ENCODE results near the gene RAPGEF1.
A peak's percentile ranks its signal among the peaks of the same experiment; 100 is the strongest.
"Not testable (repeated sequence)": the region's sequence is repeated elsewhere in the genome, so short reads cannot be mapped to it uniquely, and the experiment has no call there.

Gene RAPGEF1, protein sequence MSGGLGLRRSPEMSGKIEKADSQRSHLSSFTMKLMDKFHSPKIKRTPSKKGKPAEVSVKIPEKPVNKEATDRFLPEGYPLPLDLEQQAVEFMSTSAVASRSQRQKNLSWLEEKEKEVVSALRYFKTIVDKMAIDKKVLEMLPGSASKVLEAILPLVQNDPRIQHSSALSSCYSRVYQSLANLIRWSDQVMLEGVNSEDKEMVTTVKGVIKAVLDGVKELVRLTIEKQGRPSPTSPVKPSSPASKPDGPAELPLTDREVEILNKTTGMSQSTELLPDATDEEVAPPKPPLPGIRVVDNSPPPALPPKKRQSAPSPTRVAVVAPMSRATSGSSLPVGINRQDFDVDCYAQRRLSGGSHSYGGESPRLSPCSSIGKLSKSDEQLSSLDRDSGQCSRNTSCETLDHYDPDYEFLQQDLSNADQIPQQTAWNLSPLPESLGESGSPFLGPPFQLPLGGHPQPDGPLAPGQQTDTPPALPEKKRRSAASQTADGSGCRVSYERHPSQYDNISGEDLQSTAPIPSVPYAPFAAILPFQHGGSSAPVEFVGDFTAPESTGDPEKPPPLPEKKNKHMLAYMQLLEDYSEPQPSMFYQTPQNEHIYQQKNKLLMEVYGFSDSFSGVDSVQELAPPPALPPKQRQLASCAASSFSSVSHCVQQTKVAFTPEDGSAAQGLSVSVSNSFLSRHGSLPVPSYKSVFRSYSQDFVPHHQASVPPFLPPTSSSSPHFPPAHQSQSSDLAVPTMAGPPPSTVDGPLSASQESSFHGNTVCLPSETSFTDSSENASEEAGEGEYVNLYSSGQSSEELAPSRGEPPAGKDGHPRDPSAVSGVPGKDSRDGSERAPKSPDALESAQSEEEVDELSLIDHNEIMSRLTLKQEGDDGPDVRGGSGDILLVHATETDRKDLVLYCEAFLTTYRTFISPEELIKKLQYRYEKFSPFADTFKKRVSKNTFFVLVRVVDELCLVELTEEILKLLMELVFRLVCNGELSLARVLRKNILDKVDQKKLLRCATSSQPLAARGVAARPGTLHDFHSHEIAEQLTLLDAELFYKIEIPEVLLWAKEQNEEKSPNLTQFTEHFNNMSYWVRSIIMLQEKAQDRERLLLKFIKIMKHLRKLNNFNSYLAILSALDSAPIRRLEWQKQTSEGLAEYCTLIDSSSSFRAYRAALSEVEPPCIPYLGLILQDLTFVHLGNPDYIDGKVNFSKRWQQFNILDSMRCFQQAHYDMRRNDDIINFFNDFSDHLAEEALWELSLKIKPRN (N-terminal part only)
- 289 to 310 reads per million in 2 donors for total RNA-seq

DNA sequence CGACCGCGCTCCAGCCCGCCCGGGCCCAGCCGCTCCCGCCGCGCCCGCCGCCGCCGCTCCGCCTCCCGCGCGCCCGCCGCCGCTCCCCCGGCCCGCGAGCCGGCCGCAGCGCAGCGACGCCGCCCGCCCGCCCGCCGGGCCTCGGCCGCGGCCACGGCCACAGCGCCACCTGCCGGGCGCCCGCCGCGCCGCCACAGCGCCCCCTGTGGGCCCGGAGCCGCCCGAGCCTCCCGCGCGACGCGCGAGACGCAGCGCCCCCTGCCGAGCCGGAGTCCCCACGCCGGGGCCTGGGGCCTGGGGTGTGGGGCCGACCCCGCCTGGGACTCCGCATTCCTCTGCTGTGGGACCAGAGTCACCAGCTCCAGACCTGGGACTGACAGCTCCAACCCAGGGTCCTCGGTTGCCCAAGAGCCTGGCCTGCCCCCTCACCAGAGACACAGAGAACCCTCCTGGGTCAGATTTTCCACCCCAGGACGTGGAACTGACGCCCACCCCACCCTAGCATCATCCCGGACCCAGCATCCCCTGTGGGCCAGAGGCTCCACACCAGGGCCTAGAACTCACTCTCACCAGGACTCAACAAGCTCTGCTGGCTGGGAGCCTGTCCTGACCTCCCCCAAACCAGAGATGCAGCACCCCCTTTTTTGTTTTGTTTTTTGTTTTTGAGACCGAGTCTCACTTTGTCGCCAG lies at the start of gene RAPGEF1:
TSS of gene RAPGEF1 (minus strand) at position 118 of the 690 bp plus-strand sequence. CDS start 246 bp downstream, outside the sequence.
- peak; percentile 87 for DNase-seq

DNA sequence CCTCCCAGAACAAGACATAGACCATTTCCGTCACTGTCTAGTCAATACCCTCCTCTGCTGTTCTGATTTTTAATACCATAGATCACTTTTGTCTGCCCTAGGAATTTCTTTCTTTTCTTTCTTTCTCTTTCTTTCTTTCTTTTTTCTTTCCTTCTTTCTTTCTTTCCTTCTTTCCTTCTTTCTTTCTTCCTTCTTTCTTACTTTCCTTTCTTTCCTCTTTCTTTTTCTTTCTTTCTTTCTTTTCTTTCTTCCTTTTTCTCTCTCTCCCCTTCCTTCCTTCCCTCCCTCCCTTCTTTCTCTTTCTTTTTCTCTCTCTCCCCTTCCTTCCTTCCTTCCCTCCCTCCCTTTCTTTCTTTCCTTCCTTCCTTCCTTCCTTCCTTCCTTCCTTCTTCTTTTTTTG lies 49.0 kb upstream of the RAPGEF1 start:
- DNase-seq = no peak

DNA sequence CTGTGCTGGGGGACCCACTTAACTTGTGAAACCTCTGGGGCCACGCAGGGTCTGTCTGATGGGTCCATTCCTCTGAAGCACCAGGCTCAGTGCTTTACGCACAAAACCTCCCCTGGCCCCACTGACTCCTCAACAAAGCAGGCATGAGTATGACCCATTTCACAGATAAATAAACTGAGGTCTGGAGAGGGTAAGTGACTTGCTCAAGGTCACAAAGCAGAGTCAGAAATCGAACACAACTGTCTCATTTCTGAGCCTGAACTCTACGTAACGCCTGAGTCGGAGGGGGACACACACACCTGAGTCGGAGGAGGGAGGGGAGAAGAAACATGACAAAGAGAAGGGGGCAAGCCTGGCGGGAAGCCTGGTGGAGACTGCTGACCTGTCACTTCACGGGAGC lies 48.0 kb upstream of the RAPGEF1 start:
- no peak for DNase-seq

DNA sequence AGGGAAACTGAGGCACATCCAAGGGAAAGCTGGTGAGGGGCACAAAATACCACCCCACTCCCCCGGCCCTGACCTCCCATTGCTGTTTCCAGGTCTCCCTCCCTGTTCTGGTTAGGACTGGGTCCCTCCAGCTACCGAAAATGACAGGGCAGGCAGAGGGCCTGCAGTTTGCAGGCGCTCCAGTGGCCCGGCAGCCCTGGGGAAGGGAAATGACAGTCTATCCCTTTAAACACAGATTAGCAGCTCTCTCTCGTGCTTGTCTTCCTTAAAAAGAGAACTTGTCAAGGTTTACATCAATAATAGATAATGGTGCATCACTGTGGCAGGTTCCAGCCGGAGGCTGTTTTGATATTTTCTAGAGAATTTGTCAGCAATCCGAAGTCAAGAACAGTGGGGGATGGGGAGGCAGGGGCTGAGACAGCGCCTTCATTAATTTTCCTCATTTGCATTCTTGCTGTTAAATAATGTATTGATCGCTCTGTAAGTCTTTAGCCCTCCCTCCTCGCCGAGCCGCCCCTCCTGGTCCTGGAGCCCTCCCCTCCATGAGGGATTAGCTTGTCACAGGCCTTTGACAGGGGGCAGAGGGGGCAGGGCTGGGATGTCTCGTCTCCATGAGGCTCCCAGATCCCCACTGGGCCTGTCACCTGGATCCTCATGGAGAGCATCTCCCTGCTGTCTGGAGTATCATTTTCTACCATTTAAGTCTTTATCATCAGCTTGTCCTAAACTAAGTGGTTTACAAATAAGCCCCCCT lies 45.0 kb upstream of the RAPGEF1 start:
- DNase-seq = no peak

DNA sequence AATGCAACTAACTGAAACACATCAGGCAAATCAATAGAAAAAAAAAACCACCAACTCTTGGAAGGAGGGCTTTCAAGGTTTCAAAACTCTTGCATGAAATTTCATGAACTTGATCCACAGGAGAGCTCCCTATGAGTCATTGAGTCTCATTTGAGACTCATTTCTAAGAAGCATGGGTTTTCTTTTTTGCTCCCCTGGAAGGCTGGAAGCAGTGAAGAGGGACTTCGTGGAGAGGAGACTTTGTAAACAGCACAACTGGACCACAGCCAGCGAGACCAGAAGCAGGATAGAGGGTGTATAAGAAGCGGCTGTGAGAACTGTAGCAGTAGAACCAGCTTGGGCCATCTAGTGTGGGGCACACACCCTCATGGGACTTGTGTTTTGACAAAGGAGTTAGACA lies 41.2 kb upstream of the RAPGEF1 start:
- DNase-seq = no peak

DNA sequence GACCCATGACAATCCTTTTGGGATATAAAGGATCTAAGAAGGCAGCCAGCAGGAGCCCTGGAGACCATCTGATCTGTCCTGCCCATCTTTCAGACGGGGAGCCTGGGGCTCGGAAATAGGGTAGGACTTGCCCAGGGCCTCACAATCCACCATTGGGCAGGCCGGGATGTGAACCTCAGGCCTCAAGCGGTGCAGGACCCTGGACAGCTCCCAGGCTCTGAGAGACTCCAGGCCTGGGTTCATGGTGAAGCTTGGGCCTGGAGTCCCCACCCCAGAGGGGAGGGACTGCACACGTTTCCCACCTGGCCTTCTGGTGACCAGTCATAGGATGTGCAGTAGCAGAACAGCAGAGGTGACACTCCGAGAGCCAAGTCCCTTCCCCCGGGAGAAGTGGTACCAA lies 36.6 kb upstream of the RAPGEF1 start:
- DNase-seq = no peak

DNA sequence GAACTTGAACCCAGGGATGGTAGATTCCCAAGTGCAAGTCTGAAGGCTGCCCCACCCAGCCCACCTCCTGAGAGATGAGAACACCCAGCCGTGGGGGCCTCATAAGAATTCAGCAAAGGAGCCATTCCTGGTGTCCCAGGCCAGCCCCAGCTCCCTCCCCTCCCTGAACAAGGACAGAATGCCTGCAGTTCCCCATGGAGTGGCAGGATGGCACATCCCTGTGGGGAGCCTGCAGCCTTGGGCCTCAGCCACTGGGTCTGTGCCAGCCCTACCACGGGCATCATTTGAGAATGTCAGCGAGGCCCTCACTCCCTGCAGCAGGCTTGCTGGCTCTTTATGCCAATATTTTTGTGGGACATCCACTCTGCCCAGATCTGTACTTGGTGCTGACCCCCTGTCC lies 36.2 kb upstream of the RAPGEF1 start:
- no peak for DNase-seq

DNA sequence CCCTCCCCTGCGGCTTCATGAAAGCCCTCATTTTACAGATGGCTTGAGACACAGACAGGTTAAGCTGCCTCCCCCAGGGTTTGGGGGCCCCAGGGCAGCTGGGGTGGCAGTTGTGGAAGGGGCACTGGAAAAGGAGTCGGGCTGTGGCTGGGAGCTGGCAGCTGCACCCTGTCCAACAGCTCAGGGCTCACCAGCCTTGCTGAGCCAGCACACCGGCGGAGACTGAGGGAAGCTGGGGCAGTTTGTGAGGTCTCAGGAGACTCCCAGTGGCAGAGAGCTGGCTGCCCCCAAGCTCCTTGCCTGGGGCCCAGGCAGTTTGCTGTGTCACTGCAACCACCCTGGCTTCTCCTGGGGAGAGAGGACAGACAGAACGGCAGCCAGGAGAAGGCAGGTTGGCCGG lies 34.8 kb upstream of the RAPGEF1 start:
- DNase-seq = no peak

DNA sequence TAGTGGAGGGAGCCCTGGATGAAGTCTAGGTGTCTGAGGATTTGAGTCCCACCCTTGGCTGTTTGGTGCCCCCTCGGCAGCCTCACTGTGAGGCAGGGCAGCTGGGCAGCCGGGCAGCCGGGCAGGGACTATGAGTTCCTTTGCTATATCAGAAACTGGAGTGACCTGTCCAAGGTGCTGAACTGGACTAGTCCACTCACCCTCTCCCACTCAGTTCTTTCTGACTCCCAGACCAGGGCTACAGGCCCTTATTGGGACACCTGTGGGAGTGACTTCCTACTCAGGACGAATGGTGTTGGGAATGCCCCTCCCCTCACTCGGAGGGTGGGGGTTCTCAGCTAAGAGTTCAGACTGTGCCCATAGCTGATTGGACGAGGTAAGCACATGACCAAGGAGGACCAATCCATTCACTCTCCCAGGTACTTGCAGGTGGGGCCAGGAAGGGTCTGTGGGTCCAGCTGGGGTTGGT lies 34.1 kb upstream of the RAPGEF1 start:
- no peak for DNase-seq

DNA sequence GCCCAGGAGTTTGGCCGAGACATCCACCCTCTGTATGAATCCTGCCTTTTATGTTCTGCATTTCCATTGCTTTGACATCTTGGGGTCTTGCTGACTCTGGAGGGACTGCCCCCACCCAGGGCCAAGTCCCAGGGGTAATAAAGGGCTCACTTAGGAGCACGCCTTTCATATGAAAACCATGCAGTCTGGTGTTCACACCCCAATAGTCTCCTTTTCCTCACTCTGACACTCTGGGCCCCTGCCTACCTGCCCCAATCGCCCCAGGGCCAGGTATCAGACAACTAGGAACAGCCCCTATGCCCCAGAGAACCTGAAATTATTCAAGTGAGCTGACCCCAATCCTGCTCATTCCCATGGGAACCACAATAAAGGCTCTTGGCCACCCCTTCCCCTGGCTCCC lies 33.1 kb upstream of the RAPGEF1 start:
- DNase-seq = no peak

DNA sequence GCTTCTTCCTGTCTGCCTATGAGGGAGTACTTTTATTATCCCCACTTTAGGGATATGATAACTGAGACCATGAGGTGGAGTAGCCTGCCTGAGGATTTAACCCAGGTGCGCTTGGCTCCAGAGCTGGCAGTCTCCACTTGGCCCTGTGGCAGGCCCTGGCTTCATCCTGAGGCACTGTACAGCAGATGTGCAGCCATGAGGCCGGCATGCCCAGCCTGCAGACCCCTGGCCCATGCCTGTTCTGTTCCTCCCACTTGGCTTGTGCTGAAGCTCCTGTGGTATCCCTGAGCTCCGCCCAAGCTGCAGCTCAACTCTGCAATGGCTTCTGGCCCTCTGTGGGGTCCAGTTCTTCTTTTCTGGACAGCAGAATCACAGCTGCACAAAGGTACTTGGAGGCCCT lies 31.8 kb upstream of the RAPGEF1 start:
- no peak for DNase-seq

DNA sequence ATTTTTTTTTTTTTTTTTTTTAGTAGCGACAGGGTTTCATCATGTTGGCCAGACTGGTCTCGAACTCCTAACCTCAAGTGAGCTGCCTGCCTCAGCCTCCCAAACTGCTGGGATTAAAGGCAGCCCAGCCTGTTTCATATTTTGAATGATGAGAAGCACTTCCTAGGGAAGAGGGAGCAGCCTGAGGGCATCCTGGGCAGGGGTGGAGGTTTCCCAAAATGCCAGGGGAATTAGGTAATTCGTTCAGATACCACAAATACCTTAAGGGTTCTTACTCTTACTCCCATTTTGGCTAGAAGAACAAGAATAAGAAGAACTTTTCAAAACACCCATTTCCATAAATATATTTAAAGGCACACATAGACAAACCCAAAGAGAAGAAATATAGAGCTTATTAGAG lies 29.5 kb upstream of the RAPGEF1 start:
- no peak for DNase-seq

DNA sequence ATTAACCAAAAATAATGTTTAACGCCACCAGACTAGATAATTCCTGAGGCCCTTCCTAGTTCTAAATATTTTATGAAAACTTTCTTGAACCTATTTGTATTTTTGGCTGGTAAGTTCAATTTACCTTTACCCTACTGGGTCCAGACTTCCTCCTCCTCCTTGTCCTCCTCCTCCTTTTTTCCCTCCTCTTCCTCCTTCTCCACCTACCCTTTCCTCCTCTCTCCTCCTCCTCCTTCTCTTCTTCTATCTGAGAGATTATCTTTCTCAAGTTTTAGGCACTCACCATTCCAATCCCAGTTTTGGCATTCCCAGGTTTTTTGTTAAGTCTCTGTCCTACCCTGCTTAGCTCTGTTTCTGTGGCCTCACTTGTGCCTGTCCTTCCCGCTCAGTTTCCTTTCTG lies 24.7 kb upstream of the RAPGEF1 start:
- DNase-seq = no peak

DNA sequence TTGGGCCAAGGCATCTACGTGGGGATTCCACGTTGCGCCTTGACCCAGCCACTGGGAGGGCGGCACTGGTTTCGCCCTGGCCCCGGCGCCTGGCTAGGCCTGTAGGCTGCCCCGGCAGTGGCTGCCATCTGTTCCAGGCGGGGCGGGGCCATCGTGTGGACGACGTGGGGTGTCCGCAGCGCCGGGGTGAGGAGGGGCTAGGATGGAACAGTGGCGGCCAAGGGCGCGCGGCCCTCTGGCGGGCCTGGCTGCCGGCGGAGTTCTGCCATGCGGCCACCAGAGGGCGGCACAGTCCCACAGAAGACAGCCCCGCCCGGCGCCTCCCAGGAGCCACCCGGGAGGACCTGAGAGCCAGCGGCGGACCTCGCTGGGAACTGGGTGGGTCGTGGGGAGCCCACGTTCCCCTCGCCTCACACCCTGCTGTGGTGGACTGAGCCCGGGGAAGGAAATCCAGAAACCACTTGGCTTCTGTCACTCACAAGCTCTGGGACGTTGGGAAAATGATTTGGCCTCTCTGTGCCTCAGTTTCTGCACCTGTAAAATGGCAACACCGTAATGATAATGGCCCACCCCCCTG lies 22.6 kb upstream of the RAPGEF1 start:
- DNase-seq = peak; percentile 75

DNA sequence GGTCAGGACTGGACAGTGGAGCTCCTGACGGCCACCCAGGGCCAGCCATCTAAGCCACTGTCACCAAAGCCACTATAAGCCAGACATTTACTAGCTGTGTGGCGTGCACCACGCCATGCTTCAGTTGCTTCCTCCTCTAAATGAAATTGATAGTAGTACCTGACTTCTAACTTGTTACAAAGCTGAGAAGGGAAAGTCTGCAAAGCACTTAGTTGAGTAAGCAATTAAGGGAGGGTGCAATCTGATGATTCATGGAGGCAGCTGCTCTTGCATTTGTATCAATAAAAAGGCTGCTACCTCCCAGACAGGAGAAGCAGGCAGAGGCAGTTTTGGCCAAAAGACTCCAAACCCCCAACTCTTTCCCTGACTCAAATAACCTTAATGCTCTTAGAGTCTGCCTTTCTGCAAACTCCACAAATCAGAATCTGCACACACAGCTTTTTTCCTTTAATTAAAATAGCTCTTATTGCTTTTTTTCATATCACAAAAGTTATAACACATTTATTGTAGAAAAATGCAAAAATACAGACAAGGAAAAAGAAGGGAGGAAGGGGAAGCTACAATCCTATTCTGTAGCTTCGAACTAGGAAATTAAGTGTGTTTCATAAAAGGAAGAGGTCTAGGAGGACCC lies 19.3 kb upstream of the RAPGEF1 start:
- no peak for DNase-seq

DNA sequence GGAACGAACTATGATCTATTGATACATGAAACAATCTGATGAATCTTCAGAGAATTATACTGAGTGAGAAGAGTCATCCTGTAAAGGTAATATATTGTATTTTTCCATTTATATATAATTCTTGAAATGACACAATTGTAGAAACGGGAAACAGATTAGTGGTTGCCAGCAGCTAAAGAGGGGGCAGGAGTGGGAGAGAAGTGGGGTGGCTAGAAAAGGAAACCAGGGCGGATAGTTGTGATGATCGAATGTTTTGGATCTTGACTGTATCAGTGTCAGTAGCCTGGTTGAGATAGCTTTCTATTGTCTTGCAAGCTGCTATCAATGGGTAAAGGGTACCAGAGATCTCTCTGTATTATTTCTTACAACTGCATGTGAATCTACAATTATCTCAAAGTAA lies 17.7 kb upstream of the RAPGEF1 start:
- DNase-seq = no peak

DNA sequence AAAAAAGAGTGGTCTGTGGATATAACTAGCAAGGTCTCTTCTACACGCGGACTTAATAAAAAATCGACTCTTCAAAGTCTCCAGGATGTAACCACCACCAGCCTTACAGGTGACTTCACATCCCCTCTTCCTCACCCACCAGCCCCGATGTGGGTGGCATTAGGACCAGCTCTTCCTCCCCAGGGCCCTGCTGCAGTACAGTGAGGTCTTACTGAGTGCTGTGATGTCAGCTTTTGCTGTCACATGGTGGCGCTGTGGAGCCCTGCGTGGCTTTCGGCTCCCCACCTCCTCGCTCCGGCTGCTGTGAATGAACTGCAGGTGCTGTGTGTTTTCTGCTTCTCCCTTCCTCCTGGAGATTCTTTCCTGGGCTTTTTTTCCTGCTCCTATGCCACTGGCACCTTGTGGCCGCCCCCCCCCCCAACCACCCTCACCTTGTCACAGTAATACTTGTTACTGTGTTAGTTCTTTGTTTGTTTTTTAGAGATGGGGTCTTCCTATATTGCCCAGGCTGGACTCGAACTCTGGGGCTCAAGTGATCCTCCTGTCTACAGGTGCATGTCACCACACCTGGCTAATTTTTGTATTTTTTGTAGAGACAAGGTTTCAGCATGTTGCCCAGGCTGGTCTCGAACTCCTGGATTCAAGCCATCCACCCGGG lies 15.8 kb upstream of the RAPGEF1 start:
- DNase-seq = peak; percentile 86

DNA sequence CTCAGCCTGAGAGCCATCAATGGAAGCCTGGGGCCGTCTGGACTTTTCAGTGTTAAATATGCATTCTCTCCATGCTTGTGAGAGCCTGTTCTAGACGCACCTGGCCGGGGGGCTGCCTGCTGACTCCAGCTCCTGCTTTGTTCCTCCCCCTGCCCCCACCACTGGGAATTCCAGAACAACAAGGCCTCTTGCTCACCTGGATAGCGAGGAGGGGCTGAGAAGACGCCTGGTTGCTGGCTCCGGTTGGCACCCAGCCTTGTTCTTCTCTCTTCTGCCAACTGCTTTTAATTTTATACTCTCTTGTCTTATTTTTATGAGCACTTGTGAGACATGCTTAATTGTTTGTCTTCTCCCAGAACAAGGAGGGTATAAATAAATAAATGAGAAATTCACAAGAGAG lies 15.0 kb upstream of the RAPGEF1 start:
- DNase-seq = no peak

DNA sequence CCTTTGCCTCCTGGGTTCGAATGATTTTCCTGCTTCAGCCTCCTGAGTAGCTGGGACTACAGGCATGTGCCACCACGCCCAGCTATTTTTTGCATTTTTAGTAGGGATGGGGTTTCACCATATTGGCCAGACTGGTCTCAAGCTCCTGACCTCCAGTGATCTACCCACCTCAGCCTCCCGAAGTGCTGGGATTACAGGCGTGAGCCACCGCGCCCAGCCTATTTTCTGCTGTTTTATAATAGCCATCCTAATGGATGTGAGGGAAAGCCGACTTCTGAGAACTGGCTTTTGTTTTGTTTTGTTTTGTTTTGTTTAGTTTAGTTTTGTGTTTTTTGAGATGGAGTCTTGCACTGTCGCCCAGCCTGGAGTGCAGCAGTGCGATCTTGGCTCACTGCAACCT lies 13.9 kb upstream of the RAPGEF1 start:
- DNase-seq = not testable (repeated sequence)

DNA sequence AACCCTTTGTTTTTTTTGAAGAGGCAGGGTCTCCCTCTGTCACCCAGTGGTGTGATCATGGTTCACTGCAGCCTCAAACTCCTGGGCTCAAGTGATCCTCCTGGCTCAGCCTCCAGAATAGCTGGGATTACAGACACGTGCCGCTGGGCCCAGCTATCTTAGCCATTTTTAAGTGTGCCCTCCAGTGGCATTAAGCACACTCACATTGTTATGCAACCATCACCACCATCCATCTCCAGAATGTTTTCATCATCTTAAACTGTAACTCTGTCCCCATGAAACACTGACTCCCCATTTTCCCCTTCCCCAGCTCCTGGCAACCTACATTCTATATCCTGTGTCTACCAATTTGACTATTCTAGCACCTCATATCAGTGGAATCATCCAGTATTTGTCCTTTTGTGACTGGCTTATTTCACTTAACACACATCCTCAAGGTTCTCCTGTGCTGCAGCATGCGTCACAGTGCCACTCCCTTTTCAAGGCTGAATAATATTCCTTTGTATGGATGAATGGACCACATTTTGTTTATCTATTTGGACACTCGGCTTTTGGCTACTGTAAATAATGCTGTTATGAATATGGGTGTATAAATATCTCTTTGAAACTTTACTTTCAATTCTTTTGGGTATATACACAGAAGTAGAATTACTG lies 12.5 kb upstream of the RAPGEF1 start:
- no peak for DNase-seq
